HepG2 (cell line): ENCODE results near the gene SEMA3F. TPM values are rescaled to one million over a fixed set of nuclear protein-coding genes. Genes with fewer than 3 reads are reported as not detected.

Experiments used
- ATAC-seq: fragments of 200-7000 bp; cut with Tn5 transposase; 3 replicates; pipeline ENCODE4 v1.9.1; 2020; ENCODE audit warnings: mild to moderate bottlenecking, moderate library complexity
- BruUV-seq: library from RNA; stranded (reverse); fragments of 400-500 nt; replicated peaks from 2 replicates; lab custom pipeline; 2021; lab: Mats Ljungman, UMichigan
- CTCF ChIA-PET: fragments of 300-600 bp; formaldehyde crosslinking; extraction: SDS; loops from one replicate; lab custom pipeline; 2021; ENCODE audit warnings: low total read pairs, inconsistent platforms, low intra/inter-chr PET ratio; lab: Yijun Ruan, JAX
- POLR2A ChIA-PET: fragments of 350-600 bp; sonication (Branson Sonifier 250); formaldehyde crosslinking; loops from one replicate; lab custom pipeline; 2020; ENCODE audit warnings: antibody characterized with exemption, inconsistent platforms; lab: Yijun Ruan, JAX
- DNase-seq: peaks from one replicate; pipeline ENCODE4 v3.0.0-alpha.2; 2015; ENCODE audit warnings: low spot score
- FAIRE-seq: peaks from 3 replicates; lab custom pipeline; 2011; peaks lifted over from hg19 to GRCh38; lab: Jason Lieb, UNC
- H2AFZ ChIP-seq: one replicate; pipeline ENCODE4 v1.6.1; 2011; ENCODE audit warnings: low read length, inconsistent platforms
- H3K27ac ChIP-seq: fragments of 300-600 bp; 3 replicates; pipeline ENCODE4 v1.8.0; 2011; ENCODE audit warnings: mixed run types, mild to moderate bottlenecking, mixed read lengths, low read length, inconsistent platforms; ENCODE audit not compliant: insufficient read depth; ENCODE audit errors: extremely low read length
- H3K27me3 ChIP-seq, 2 experiments: fragments of 200-600 bp in 1 of 2; 2 replicates in 1 of 2; 3 replicates in 1 of 2; pipeline versions ENCODE4 v1.6.0 to v1.8.0; 2011; ENCODE audit warnings: low read length in 2 of 2, mild to moderate bottlenecking in 2 of 2, moderate library complexity in 2 of 2, inconsistent platforms in 1 of 2; ENCODE audit not compliant: insufficient read depth in 2 of 2, control insufficient read depth in 1 of 2
- H3K36me3 ChIP-seq, 2 experiments: fragments of 200-600 bp in 1 of 2; replicated peaks in 1 of 2; 2 replicates in 1 of 2; 3 replicates in 1 of 2; pipeline versions ENCODE4 v1.5.1 to v1.8.0; 2011; ENCODE audit warnings: low read length in 2 of 2, inconsistent platforms in 1 of 2; ENCODE audit not compliant: insufficient read depth in 2 of 2, control insufficient read depth in 1 of 2
- H3K4me1 ChIP-seq: 2 replicates; pipeline ENCODE4 v1.5.1; 2012; ENCODE audit warnings: low read length, inconsistent platforms; ENCODE audit not compliant: insufficient read depth
- H3K4me2 ChIP-seq: 2 replicates; pipeline ENCODE4 v1.6.0; 2011; ENCODE audit warnings: low read depth, low read length, inconsistent platforms
- H3K4me3 ChIP-seq, 3 experiments: fragments of 200-600 bp in 1 of 3; sonication (generic), shearing (Covaris generic) in 1 of 3; replicated peaks in 1 of 3; 2 replicates each; pipeline ENCODE4 v1.5.1; 2011 to 2016; ENCODE audit warnings: low read length in 3 of 3, inconsistent platforms in 2 of 3, low read depth in 2 of 3, mild to moderate bottlenecking in 2 of 3, control low read depth in 1 of 3, mixed read lengths in 1 of 3; ENCODE audit not compliant: insufficient read depth in 1 of 3
- H3K79me2 ChIP-seq: one replicate; pipeline ENCODE4 v1.6.1; 2011; ENCODE audit warnings: low read length, inconsistent platforms; ENCODE audit not compliant: insufficient read depth
- H3K9ac ChIP-seq: 2 replicates; pipeline ENCODE4 v1.6.0; 2011; ENCODE audit warnings: mild to moderate bottlenecking, low read depth, low read length, inconsistent platforms; ENCODE audit not compliant: insufficient read depth
- H3K9me3 ChIP-seq: 2 replicates; pipeline ENCODE4 v1.5.1; 2012; ENCODE audit warnings: mild to moderate bottlenecking, low read length
- H4K20me1 ChIP-seq: 2 replicates; pipeline ENCODE4 v1.6.0; 2011; ENCODE audit warnings: inconsistent platforms, mild to moderate bottlenecking, low read length, moderate library complexity; ENCODE audit not compliant: insufficient read depth
- HOXA9 ChIP-seq: sonication (generic); formaldehyde crosslinking; IDR thresholded peaks from 2 replicates; pipeline ENCODE4 v1.8.1; 2022; ENCODE audit warnings: missing genetic modification reagents, mild to moderate bottlenecking, moderate library complexity, borderline replicate concordance
- PAWR ChIP-seq: sonication (generic); formaldehyde crosslinking; IDR thresholded peaks from 2 replicates; pipeline ENCODE4 v1.4.0; 2020; ENCODE audit warnings: missing genetic modification reagents, mild to moderate bottlenecking, borderline replicate concordance
- SMARCE1 ChIP-seq: fragments of 450-650 bp; IDR thresholded peaks from 2 replicates; pipeline ENCODE4 v1.6.1; 2017; ENCODE audit warnings: borderline replicate concordance
- ZBTB46 ChIP-seq: sonication (generic); formaldehyde crosslinking; IDR thresholded peaks from 2 replicates; pipeline ENCODE4 v1.4.0; 2020; ENCODE audit warnings: mild to moderate bottlenecking, missing genetic modification reagents, borderline replicate concordance
- ZNF562 ChIP-seq: sonication (generic); formaldehyde crosslinking; IDR thresholded peaks from 2 replicates; pipeline ENCODE4 v1.8.0; 2022; ENCODE audit warnings: missing genetic modification reagents, borderline replicate concordance
- WGBS: methylation state at CpG from one replicate; pipeline ENCODE4 v1.1.6; 2017; ENCODE audit warnings: low lambda C conversion rate; 5-methylcytosine and 5-hydroxymethylcytosine counted together
- in situ Hi-C: cut with HindIII; loops from 2 replicates; pipeline ENCODE4 v1.10.0; 2017; ENCODE audit warnings: low pct_unique_long_range_greater_than_20kb; ENCODE audit not compliant: extremely low pct_ligation_motif_present
- intact Hi-C: fragments of 100-400 bp; cut with micrococcal nuclease; formaldehyde crosslinking; loops from one replicate; pipeline ENCODE4 v1.10.0; 2022; ENCODE audit not compliant: unreplicated experiment
- polyA plus RNA-seq, 8 experiments: library from polyadenylated mRNA; depleted of rRNA in 3 of 8; stranded (reverse) in 7 of 8; unstranded in 1 of 8; fragments of >200 nt; fragmentation: Illumina TruSeq in 4 of 8; extraction: Trizol in 4 of 8; gene quantifications; 2 replicates each; pipeline versions ENCODE4 v1.2.1 to v1.2.3, GENCODE V29; 2011 to 2016; ENCODE audit warnings: low read depth in 4 of 8, missing spikeins in 1 of 8, mixed read lengths in 1 of 8; ENCODE audit not compliant: insufficient read depth in 1 of 8
- total RNA-seq, 5 experiments: library from RNA; depleted of rRNA; stranded (reverse); fragments of >200 nt; fragmentation: Illumina TruSeq; extraction: Trizol; gene quantifications; 2 replicates each; pipeline ENCODE4 v1.2.3, GENCODE V29; 2016; ENCODE audit warnings: low read depth in 1 of 5

The SEMA3F gene
- total and polyA plus RNA-seq, 2 of the 13 experiments (the other 11 are each of a cell fraction or from before 2014, with no cell fraction given) = 7.6 to 17.2 TPM

- Histone ChIP-seq H3K36me3 (peaks cover 11 to 34% of the 10 kb centered on the region in 2 experiments), H3K4me1 (peaks cover 21% of the 10 kb centered on the region), H4K20me1 (peaks cover 2% of the 10 kb centered on the region; the same call in 1 of the 2 replicates), H3K4me2 (no peak overlapping the region), H3K9ac (no peak overlapping the region), H2AFZ (no peak overlapping the region), H3K27me3 (peaks cover 0 to 6% of the 10 kb centered on the region in 2 experiments; a peak in 2 of 5 replicates), H3K9me3 (no peaks in the 10 kb centered on the region), H3K27ac (no peak overlapping the region), H3K79me2 (no peaks in the 10 kb centered on the region), H3K4me3 (no peak overlapping the region)
- in situ Hi-C loops (loop anchor here (5.0 kb wide), 1 partner anchor 65 kb away; no protein-coding TSS in a partner anchor), intact Hi-C loops (loop anchor here (5.0 kb wide), 1 partner anchor 50 kb away; no protein-coding TSS in a partner anchor)
- ChIA-PET POLR2A (interaction anchor here (1.3 to 3.2 kb wide), 3 partner anchors 15 to 99 kb away, joined by 3 to 12 read pairs (median 3); no protein-coding TSS in a partner anchor), CTCF (interaction anchor here (1.1 to 2.8 kb wide), 5 partner anchors 32 to 104 kb away, joined by 3 to 50 read pairs (median 10); partner anchors contain the start of genes GNAT1 and SEMA3F)
- DNase-seq (peak; percentile 14), ATAC-seq (peak; percentile 2), FAIRE-seq (no peak)
- TF ChIP-seq ZNF562 (CRISPR knock-in tag) (0 out of 2 replicates have a peak, but pooled peaks have one; percentile 12), HOXA9 (no peak), ZBTB46 (CRISPR knock-in tag) (0 out of 2 replicates have a peak, but pooled peaks have one; percentile 28), PAWR (CRISPR knock-in tag) (no peak), SMARCE1 (no peak)
- BruUV-seq = no TSS peak
- 71% methylated on average over 2 of the region's 2 CpGs for WGBS
Measured at GRCh38 chr3:50122071-50122470, 33.1 kb upstream of the SEMA3F start.
